ENCODE data around the gene ZSWIM6. TPM values are rescaled to one million over a fixed set of nuclear protein-coding genes. Genes with fewer than 3 reads are reported as not detected.
A peak's percentile ranks its signal among the peaks of the same experiment; 100 is the strongest.

Gene ZSWIM6
- 6.6 TPM for total RNA-seq
- long read RNA-seq, partial matches to known transcripts: 0 of 1 reads
- long read RNA-seq, other reads (novel, unspliced or antisense): 1 of 1 reads

- peak; percentile 90 for ATAC-seq (ENCODE audit: poor library complexity)
- intact Hi-C loops (cut with DNase I): loop anchor here (2.0 to 5.0 kb wide), 4 partner anchors 76 to 327 kb away; partner anchors contain the start of gene SMIM15
- peak; percentile 100 for DNase-seq
These were observed at the start of gene ZSWIM6 for GRCh38 chr5:61331407-61332357. Gene ZSWIM6, plus strand, starts transcription at chr5:61332258. Its CDS starts 15 bp downstream, at chr5:61332273.

GRCh38 chr5:61283471-61283870, 48.6 kb upstream of the ZSWIM6 start:
- ATAC-seq (ENCODE audit: poor library complexity): no peak
- no peak for DNase-seq
- intact Hi-C loops (cut with DNase I): no loop called here

GRCh38 chr5:61285531-61285930, 46.5 kb upstream of the ZSWIM6 start:
- ATAC-seq (ENCODE audit: poor library complexity): no peak

GRCh38 chr5:61286446-61287132, 45.5 kb upstream of the ZSWIM6 start:
- intact Hi-C loops (cut with DNase I): no loop called here
- DNase-seq (no peak), ATAC-seq (ENCODE audit: poor library complexity) (no peak)

More at GRCh38 chr5:61285531-61285930, 46.5 kb upstream of the ZSWIM6 start:
- DNase-seq: no peak
- intact Hi-C loops (cut with DNase I): no loop called here

DNA sequence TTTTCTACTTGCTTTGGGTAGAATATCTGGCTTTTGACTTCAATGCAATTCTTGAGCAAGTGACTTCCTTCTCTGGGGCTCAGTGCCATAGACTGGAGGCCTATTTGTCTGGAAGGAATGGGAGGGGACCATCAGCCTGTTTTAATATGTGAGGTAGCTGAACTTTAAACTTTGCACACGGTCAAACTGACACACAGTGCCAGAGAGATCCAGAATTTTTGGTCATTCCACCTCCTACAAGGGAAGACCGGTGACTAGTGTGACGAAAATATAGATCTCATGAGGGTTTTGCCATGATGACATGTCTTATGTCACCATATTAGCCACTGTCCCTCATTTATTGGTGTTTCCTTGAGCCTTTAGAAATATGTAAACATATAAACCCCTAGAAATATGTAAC, 44.6 kb upstream of the ZSWIM6 start:
- ATAC-seq (ENCODE audit: poor library complexity) (no peak), DNase-seq (no peak)
- intact Hi-C loops (cut with DNase I): no loop called here

GRCh38 chr5:61289241-61289640, 42.8 kb upstream of the ZSWIM6 start:
- intact Hi-C loops (cut with DNase I): no loop called here
- DNase-seq: no peak
- ATAC-seq (ENCODE audit: poor library complexity): no peak

- DNase-seq (no peak), ATAC-seq (ENCODE audit: poor library complexity) (no peak)
- intact Hi-C loops (cut with DNase I): no loop called here
These were observed 42.3 kb upstream of the ZSWIM6 start for GRCh38 chr5:61289669-61290306.

GRCh38 chr5:61290791-61291210, 41.3 kb upstream of the ZSWIM6 start:
- intact Hi-C loops (cut with DNase I): no loop called here
- ATAC-seq (ENCODE audit: poor library complexity): no peak
- DNase-seq: no peak

- DNase-seq: no peak
- no peak for ATAC-seq (ENCODE audit: poor library complexity)
- intact Hi-C loops (cut with DNase I): no loop called here
These were observed 39.9 kb upstream of the ZSWIM6 start for GRCh38 chr5:61292062-61292657.

GRCh38 chr5:61293071-61293470, 39.0 kb upstream of the ZSWIM6 start:
- DNase-seq: no peak
- intact Hi-C loops (cut with DNase I): no loop called here
- no peak for ATAC-seq (ENCODE audit: poor library complexity)

DNA sequence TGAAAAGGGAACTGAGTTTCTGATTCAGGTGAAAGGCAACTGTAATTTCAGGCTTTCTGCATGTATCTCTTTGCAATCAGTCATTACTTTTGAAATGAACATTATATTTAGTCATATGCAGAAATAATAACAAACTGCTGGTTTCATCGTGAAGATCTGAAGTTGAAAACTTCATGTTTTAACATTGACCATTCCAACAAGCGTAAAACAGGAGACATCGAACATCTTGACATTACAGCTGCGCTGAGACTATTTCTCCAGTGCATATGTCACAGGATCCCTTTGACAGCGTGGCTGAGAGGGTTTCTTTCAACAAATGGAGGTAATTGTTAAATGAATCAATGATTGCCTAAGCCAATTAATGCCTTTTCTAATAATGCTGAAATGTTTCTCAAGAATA, 38.2 kb upstream of the ZSWIM6 start:
- intact Hi-C loops (cut with DNase I): no loop called here
- DNase-seq (no peak), ATAC-seq (ENCODE audit: poor library complexity) (no peak)

GRCh38 chr5:61295365-61295764, 36.7 kb upstream of the ZSWIM6 start:
- DNase-seq (no peak), ATAC-seq (ENCODE audit: poor library complexity) (no peak)
- intact Hi-C loops (cut with DNase I): no loop called here

GRCh38 chr5:61298066-61298465, 34.0 kb upstream of the ZSWIM6 start:
- intact Hi-C loops (cut with DNase I): no loop called here
- DNase-seq (no peak), ATAC-seq (ENCODE audit: poor library complexity) (no peak)

DNA sequence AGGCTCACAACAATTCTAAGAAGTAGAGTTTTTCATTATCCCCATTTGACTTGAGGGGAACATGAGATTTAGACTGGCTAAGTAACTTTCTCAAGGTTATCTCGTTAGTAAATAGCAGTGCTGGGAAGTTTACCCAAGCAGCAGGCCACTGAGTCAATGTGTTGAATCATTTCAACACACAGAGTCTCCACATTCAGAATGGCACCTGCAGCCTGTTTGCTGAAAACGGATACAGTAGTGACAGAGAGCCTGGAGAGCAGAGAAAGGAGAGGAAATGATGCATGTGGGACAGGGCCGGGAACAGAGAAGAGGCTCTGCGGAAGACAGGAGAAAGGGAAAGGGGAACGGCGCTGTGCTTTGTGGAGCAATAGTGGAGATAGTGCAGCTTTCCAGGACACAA, 33.5 kb upstream of the ZSWIM6 start:
- intact Hi-C loops (cut with DNase I): no loop called here
- ATAC-seq (ENCODE audit: poor library complexity) (no peak), DNase-seq (no peak)

GRCh38 chr5:61299261-61299681, 32.8 kb upstream of the ZSWIM6 start:
- ATAC-seq (ENCODE audit: poor library complexity) (peak; percentile 32), DNase-seq (no peak)
- intact Hi-C loops (cut with DNase I): no loop called here

- intact Hi-C loops (cut with DNase I): no loop called here
- ATAC-seq (ENCODE audit: poor library complexity) (peak; percentile 92), DNase-seq (peak; percentile 66)
These were observed 30.5 kb upstream of the ZSWIM6 start for GRCh38 chr5:61301341-61302199.

DNA sequence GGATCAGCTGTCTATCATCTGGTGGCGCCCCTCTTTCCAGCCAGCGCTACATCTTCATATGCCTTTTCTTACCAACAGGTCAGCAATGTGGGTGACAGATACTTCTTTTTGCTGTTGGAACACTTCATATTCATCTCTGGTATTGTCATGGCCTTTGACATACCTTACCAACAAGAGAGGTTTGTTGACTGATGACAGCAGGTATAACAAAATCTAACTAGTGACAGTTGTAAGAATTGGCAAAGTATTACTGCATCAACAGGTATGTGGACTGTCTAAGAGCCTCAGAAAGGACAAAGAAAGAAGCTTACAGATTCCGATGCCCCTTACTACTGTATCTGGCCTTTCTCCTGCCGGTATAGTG, 29.9 kb upstream of the ZSWIM6 start:
- no peak for ATAC-seq (ENCODE audit: poor library complexity)
- intact Hi-C loops (cut with DNase I): no loop called here
- DNase-seq: no peak

- no peak for ATAC-seq (ENCODE audit: poor library complexity)
- intact Hi-C loops (cut with DNase I): no loop called here
These were observed 28.7 kb upstream of the ZSWIM6 start for GRCh38 chr5:61303346-61303745.

More at GRCh38 chr5:61303346-61303745, 28.7 kb upstream of the ZSWIM6 start:
- no peak for DNase-seq
